GM19372 (cell line): ENCODE measurements around the gene PRKD1.

Source experiments
- ATAC-seq: cut with Tn5 transposase; IDR thresholded peaks from one replicate; pipeline ENCODE4 v1.9.1; 2021; ENCODE audit warnings: mild to moderate bottlenecking, low read depth, moderate library complexity; ENCODE audit not compliant: unreplicated experiment

The PRKD1 gene

GRCh38 chr14:29548948-29549370, 378.7 kb downstream of the PRKD1 start:
- peak; percentile 90 for ATAC-seq

- no peak for ATAC-seq
Measured at GRCh38 chr14:29545714-29546113, 381.9 kb downstream of the PRKD1 start.

GRCh38 chr14:29536886-29537511, 390.6 kb downstream of the PRKD1 start:
- no peak for ATAC-seq

GRCh38 chr14:29529418-29529817, 398.2 kb downstream of the PRKD1 start:
- ATAC-seq = no peak

GRCh38 chr14:29528889-29529288, 398.8 kb downstream of the PRKD1 start:
- no peak for ATAC-seq

- no peak for ATAC-seq
Measured at GRCh38 chr14:29527286-29527685, 400.4 kb downstream of the PRKD1 start.
